Right lobe of liver (tissue), 6 donors: Measurements from ENCODE around the gene DIDO1. TPM values are rescaled to one million over a fixed set of nuclear protein-coding genes. Genes with fewer than 3 reads are reported as not detected.

Experiments
- ATAC-seq, 4 donors: fragments of 200-7000 bp; cut with Tn5 transposase; one replicate each; pipeline ENCODE4 v1.9.1; 2020; ENCODE audit warnings: mild to moderate bottlenecking in 4 of 4, moderate library complexity in 4 of 4
- DNase-seq, 3 donors: peaks; one replicate each; pipeline ENCODE4 v3.0.0-alpha.2; 2020
- H3K27ac ChIP-seq, 3 donors: fragments of 200-600 bp; one replicate each; pipeline ENCODE4 v1.8.0; 2022
- H3K27me3 ChIP-seq, 2 donors: fragments of 200-600 bp; one replicate each; pipeline ENCODE4 v1.8.0; 2022
- H3K36me3 ChIP-seq, 4 donors: fragments of 200-600 bp; sonication (generic) in 1 of 4; one replicate each; pipeline versions ENCODE4 v1.5.1 to v1.8.0; 2017 to 2022; ENCODE audit warnings: control low read depth in 1 of 4
- H3K4me1 ChIP-seq, 4 donors: fragments of 200-600 bp; sonication (generic) in 1 of 4; one replicate each; pipeline versions ENCODE4 v1.5.1 to v1.8.0; 2017 to 2022; ENCODE audit warnings: control low read depth in 1 of 4
- H3K4me3 ChIP-seq, 3 donors: fragments of 200-600 bp; one replicate each; pipeline ENCODE4 v1.8.0; 2022
- H3K9me3 ChIP-seq, 4 donors: fragments of 200-600 bp; sonication (generic) in 1 of 4; one replicate each; pipeline versions ENCODE4 v1.5.1 to v1.8.0; 2017 to 2022; ENCODE audit warnings: control low read depth in 1 of 4
- POLR2A ChIP-seq: fragments of 450-650 bp; IDR thresholded peaks from one replicate; pipeline ENCODE4 v1.6.1; 2017; ENCODE audit warnings: antibody characterized with exemption, mild to moderate bottlenecking
- WGBS: methylation state at CpG from one replicate; pipeline ENCODE4 v1.1.6; 2018; ENCODE audit warnings: low coverage, low lambda C conversion rate; ENCODE audit not compliant: insufficient coverage; ENCODE audit errors: missing lambda C conversion rate; 5-methylcytosine and 5-hydroxymethylcytosine counted together
- intact Hi-C, 2 donors: fragments of 100-400 bp; cut with DNase I; formaldehyde crosslinking; loops; one replicate each; pipeline versions ENCODE4 v1.11.2 to v1.14.1; 2022
- total RNA-seq, 6 experiments: library from RNA; depleted of rRNA in 2 of 6; stranded (reverse); fragments of >200 nt in 2 of 6; fragmentation: NEBNext Ultra II Directional in 3 of 6; extraction: Animal tissue kit (Norgen Biotek cat#: 25700) in 3 of 6; gene quantifications; one replicate each; pipeline versions ENCODE4 v1.1.0 to v1.2.4, GENCODE V29; 2016 to 2023
- TF ChIP-seq, protein P1 (sequence below), 4 donors: fragments of 200-600 bp in 3 of 4; fragments of 450-650 bp in 1 of 4; IDR thresholded peaks; one replicate each; pipeline versions ENCODE4 v1.5.1 to v1.8.0; 2016 to 2022; ENCODE audit warnings: antibody characterized with exemption in 4 of 4, mild to moderate bottlenecking in 2 of 4
- donor health status: DM: no; HTN: yes; CAD: no.
- donor health status: DM: no; HTN: no; CAD: no.
- donor health status: DM: no; HTN: no; CAD: no.
- donor health status: DM: no; HTN: yes; CAD: no.
- donor health status: DM: no; HTN: yes; CAD: no.

Gene DIDO1
- total RNA-seq, 6 experiments from 2014 or later, result 18.3 to 28.1 (median 21.1) TPM

DNA sequence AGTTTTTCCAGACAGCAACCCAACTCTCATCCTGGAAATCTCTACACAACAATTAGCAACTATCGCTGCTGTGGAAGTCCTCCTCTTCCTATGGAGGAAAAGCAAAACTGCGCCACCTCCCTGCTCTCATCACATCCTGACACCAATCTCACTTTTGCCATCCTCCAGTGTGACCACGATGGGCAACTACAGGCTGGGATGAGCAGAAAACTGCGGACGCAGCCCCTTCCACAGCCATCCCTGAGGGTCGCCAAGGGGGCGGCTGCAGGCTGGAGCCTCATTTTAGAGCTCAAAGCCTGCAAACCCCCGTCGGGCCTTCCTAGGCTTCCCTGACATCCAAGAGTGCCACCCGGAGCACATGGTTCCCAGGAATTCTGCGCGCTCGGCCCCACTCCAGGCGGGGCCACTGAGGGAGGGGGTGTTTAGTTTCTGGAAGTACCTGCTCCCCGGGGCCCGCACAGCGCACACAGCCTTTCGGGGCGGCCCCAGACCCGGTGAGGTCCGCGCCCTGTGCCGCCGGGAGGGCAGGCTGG, 65.8 kb downstream of the DIDO1 start:
- intact Hi-C loops, result no loop called here
- WGBS, result 30% methylated on average over 2 of the region's 24 CpGs

GRCh38 chr20:62859721-62860120, 66.6 kb downstream of the DIDO1 start:
- H3K36me3 ChIP-seq, result peaks cover 0 to 5% (median 0%) of the 10 kb centered on the region in 4 donors

More for the DNA sequence above, 65.8 kb downstream of the DIDO1 start:
- peak overlapping the region in 1 of 3 donors; percentile 61 for H3K4me3 ChIP-seq
- H3K27me3 ChIP-seq, result no peaks in the 10 kb centered on the region
- no peaks in the 10 kb centered on the region for H3K9me3 ChIP-seq
- no peak overlapping the region for H3K27ac ChIP-seq
- H3K4me1 ChIP-seq, result peaks cover 0 to 10% (median 2%) of the 10 kb centered on the region in 4 donors
- H3K36me3 ChIP-seq, result peaks cover 0 to 5% (median 0%) of the 10 kb centered on the region in 4 donors
- ATAC-seq (no peak), DNase-seq (no peak)
- TF ChIP-seq POLR2A, result no peak
- TF ChIP-seq, protein P1, sequence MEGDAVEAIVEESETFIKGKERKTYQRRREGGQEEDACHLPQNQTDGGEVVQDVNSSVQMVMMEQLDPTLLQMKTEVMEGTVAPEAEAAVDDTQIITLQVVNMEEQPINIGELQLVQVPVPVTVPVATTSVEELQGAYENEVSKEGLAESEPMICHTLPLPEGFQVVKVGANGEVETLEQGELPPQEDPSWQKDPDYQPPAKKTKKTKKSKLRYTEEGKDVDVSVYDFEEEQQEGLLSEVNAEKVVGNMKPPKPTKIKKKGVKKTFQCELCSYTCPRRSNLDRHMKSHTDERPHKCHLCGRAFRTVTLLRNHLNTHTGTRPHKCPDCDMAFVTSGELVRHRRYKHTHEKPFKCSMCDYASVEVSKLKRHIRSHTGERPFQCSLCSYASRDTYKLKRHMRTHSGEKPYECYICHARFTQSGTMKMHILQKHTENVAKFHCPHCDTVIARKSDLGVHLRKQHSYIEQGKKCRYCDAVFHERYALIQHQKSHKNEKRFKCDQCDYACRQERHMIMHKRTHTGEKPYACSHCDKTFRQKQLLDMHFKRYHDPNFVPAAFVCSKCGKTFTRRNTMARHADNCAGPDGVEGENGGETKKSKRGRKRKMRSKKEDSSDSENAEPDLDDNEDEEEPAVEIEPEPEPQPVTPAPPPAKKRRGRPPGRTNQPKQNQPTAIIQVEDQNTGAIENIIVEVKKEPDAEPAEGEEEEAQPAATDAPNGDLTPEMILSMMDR (IDR thresholded peaks at IDR 0.05), result no peak

DNA sequence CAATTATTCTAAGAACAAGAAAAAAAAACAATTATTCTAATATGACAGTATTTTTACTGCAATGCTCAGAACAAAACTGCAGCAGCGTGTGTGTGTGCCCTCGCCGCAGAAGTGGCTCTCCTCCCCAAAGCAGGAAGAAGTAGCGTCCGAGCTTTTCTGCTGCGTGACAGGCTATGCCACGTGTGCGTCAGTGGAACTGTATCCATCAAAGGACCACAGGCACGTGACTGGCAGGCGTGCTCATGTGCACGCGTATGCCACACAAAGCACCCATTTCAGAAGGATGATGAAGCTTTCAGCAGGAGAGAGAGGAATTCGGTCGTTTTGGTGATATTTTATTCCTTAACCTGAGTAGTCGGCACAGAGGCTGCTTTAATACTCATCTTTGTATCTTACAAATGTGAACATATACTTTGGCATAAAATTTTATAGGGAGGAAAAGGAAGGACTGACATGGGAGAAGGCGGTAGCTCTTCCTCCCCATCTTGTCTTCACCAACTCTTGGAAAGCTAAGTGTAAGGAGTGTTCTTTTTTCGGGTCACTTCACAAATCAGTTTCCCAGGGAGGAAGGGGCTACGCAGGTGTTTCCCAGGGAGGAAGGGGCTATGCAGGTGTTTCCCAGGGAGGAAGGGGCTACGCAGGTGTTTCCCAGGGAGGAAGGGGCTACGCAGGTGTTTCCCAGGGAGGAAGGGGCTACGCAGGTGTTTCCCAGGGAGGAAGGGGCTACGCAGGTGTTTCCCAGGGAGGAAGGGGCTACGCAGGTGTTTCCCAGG, 68.1 kb downstream of the DIDO1 start:
- no peaks in the 10 kb centered on the region for H3K27me3 ChIP-seq
- intact Hi-C loops, result no loop called here
- peaks cover 0 to 10% (median 2%) of the 10 kb centered on the region in 4 donors for H3K4me1 ChIP-seq
- TF ChIP-seq, protein P1 (IDR thresholded peaks at IDR 0.05), result no peak
- TF ChIP-seq POLR2A, result no peak
- H3K27ac ChIP-seq, result no peak overlapping the region
- H3K36me3 ChIP-seq, result peaks cover 0 to 5% (median 0%) of the 10 kb centered on the region in 4 donors
- 89% methylated on average over 17 of the region's 23 CpGs for WGBS
- ATAC-seq (no peak), DNase-seq (no peak)
- H3K9me3 ChIP-seq, result no peaks in the 10 kb centered on the region
- H3K4me3 ChIP-seq, result no peak overlapping the region

More at GRCh38 chr20:62859721-62860120, 66.6 kb downstream of the DIDO1 start:
- Histone ChIP-seq H3K27ac (no peak overlapping the region), H3K9me3 (no peaks in the 10 kb centered on the region), H3K4me3 (no peak overlapping the region), H3K27me3 (no peaks in the 10 kb centered on the region), H3K4me1 (peaks cover 0 to 10% (median 2%) of the 10 kb centered on the region in 4 donors)
- intact Hi-C loops, result no loop called here
- WGBS, result 62% methylated on average over 12 of the region's 12 CpGs
- ATAC-seq (no peak), DNase-seq (no peak)
- TF ChIP-seq, protein P1 (IDR thresholded peaks at IDR 0.05), result no peak
- no peak for TF ChIP-seq POLR2A

DNA sequence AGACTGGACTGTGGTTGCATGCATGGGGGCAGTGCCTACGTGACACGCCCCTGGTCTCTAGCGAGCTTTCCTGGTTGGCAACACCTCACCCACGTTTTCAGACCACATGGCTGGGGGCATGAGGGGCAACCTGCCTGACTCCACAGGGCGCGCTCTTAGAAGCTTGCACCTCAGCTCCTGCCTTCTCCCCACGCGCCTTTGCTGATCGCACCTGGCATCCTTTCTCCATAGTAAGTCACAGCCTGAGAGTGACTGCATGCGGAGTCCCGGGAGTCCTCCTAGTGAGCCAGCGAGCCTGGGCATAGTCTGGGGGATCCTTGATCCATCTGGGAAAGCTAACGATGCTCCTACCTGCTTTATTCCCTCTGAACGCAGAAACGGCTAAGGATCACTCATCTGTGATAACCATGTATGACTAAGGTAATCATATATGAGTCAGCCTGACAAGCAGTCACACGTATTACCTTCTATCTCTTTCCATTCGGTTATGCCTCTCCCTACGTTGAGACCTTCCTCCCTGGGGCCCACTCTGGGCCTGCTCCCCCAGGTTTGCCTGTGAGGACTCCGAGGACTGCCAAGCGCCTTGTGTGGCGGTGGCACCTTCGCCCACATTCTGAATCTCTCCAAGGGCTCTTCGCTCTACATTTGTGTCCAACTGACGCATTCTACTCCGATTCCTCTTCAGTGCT, 69.2 kb downstream of the DIDO1 start:
- ATAC-seq (no peak), DNase-seq (no peak)
- intact Hi-C loops, result no loop called here
- peaks cover 0 to 5% (median 0%) of the 10 kb centered on the region in 4 donors for H3K36me3 ChIP-seq
- H3K4me1 ChIP-seq, result peaks cover 0 to 10% (median 2%) of the 10 kb centered on the region in 4 donors
- WGBS, result 89% methylated on average over 14 of the region's 25 CpGs
- no peak overlapping the region for H3K4me3 ChIP-seq
- no peaks in the 10 kb centered on the region for H3K9me3 ChIP-seq
- H3K27ac ChIP-seq, result no peak overlapping the region
- TF ChIP-seq POLR2A, result no peak
- H3K27me3 ChIP-seq, result no peaks in the 10 kb centered on the region
